K562 (cell line): ENCODE data around the gene PIK3CD. TPM values are rescaled to one million over a fixed set of nuclear protein-coding genes. Genes with fewer than 3 reads are reported as not detected.

Source experiments
- CBX3 ChIP-seq, 2 experiments: IDR thresholded peaks; 1 replicate in 1 of 2; 2 replicates in 1 of 2; pipeline ENCODE4 v1.6.1; 2012; ENCODE audit warnings: inconsistent platforms in 2 of 2, low read length in 2 of 2, borderline replicate concordance in 1 of 2, control low read depth in 1 of 2
- CXXC5 ChIP-seq: fragments of 250-450 bp; sonication (Bioruptor Pico); IDR thresholded peaks from 2 replicates; pipeline ENCODE4 v1.8.0; 2022; ENCODE audit warnings: inconsistent platforms, mild to moderate bottlenecking, moderate library complexity
- E2F4 ChIP-seq: sonication (generic); formaldehyde crosslinking; IDR thresholded peaks from 2 replicates; pipeline ENCODE4 v1.8.0; 2022; ENCODE audit warnings: mild to moderate bottlenecking, low read depth, missing genetic modification reagents
- ELK3 ChIP-seq: fragments of 450-650 bp; formaldehyde crosslinking; IDR thresholded peaks from 2 replicates; pipeline ENCODE4 v1.4.0; 2020; ENCODE audit warnings: mild to moderate bottlenecking
- ETV1 ChIP-seq: fragments of 450-650 bp; conservative IDR thresholded peaks from 2 replicates; pipeline ENCODE4 v1.6.1; 2016; ENCODE audit warnings: missing genetic modification characterization, control low read depth, low read depth, missing compliant biosample characterization
- FOXJ3 ChIP-seq: sonication (generic); formaldehyde crosslinking; IDR thresholded peaks from 2 replicates; pipeline ENCODE4 v1.4.0; 2020; ENCODE audit warnings: mild to moderate bottlenecking, missing genetic modification reagents
- GMEB1 ChIP-seq: fragments of 250-450 bp; sonication (Bioruptor Pico); IDR thresholded peaks from 2 replicates; pipeline ENCODE4 v1.4.0; 2020; ENCODE audit warnings: mild to moderate bottlenecking
- HDAC1 ChIP-seq, 2 experiments: fragments of 450-650 bp; IDR thresholded peaks; 2 replicates each; pipeline ENCODE4 v1.6.1; 2016 to 2017; ENCODE audit warnings: inconsistent platforms in 1 of 2, mild to moderate bottlenecking in 1 of 2, moderate library complexity in 1 of 2
- ILF3 ChIP-seq: fragments of 450-650 bp; IDR thresholded peaks from 2 replicates; pipeline ENCODE4 v1.6.1; 2018; ENCODE audit warnings: antibody characterized with exemption, mild to moderate bottlenecking, moderate library complexity, borderline replicate concordance
- MAZ ChIP-seq, 2 experiments: fragments of 450-650 bp in 1 of 2; sonication (generic) in 1 of 2; formaldehyde crosslinking; IDR thresholded peaks in 1 of 2; conservative IDR thresholded peaks in 1 of 2; 2 replicates each; pipeline versions ENCODE4 v1.4.0 to v1.5.0; 2020; ENCODE audit warnings: mild to moderate bottlenecking in 1 of 2, missing genetic modification reagents in 1 of 2
- MXI1 ChIP-seq: IDR thresholded peaks from 2 replicates; pipeline ENCODE4 v1.6.1; 2011; ENCODE audit warnings: low read depth, mild to moderate bottlenecking, improper control_type of control experiment, low read length
- MYC ChIP-seq, 2 experiments: fragments of 250-450 bp in 1 of 2; sonication (Bioruptor Pico) in 1 of 2; IDR thresholded peaks; 2 replicates each; pipeline versions ENCODE4 v1.5.1 to v1.6.1; 2012 to 2021; ENCODE audit warnings: low read depth in 2 of 2, borderline replicate concordance in 1 of 2, improper control_type of control experiment in 1 of 2, low read length in 1 of 2, mild to moderate bottlenecking in 1 of 2, moderate library complexity in 1 of 2
- PKNOX1 ChIP-seq: fragments of 450-650 bp; IDR thresholded peaks from 2 replicates; pipeline ENCODE4 v1.6.1; 2016
- SMARCA5 ChIP-seq: fragments of 450-650 bp; IDR thresholded peaks from 2 replicates; pipeline ENCODE4 v1.6.1; 2016
- SMARCE1 ChIP-seq: fragments of 450-650 bp; IDR thresholded peaks from 2 replicates; pipeline ENCODE4 v1.7.1; 2016; ENCODE audit warnings: mild to moderate bottlenecking
- USF2 ChIP-seq: sonication (generic); formaldehyde crosslinking; IDR thresholded peaks from 2 replicates; pipeline ENCODE4 v1.5.0; 2020; ENCODE audit warnings: missing genetic modification reagents
- ZBTB43 ChIP-seq: sonication (generic); formaldehyde crosslinking; IDR thresholded peaks from 2 replicates; pipeline ENCODE4 v1.8.0; 2023; ENCODE audit warnings: mild to moderate bottlenecking, missing genetic modification reagents
- ZNF253 ChIP-seq: fragments of 250-450 bp; sonication (Bioruptor Pico); conservative IDR thresholded peaks from 2 replicates; pipeline ENCODE4 v1.6.1; 2021; ENCODE audit warnings: mild to moderate bottlenecking
- ZNF263 ChIP-seq: sonication (generic); formaldehyde crosslinking; IDR thresholded peaks from 2 replicates; pipeline ENCODE4 v1.8.0; 2022; ENCODE audit warnings: mild to moderate bottlenecking, missing genetic modification reagents, borderline replicate concordance
- polyA plus RNA-seq, 8 experiments: library from polyadenylated mRNA; depleted of rRNA in 4 of 8; stranded (reverse) in 5 of 8; unstranded in 3 of 8; fragments of >200 nt; fragmentation: Nextera tagmentation in 2 of 8; fragmentation: Illumina TruSeq in 1 of 8; extraction: Ambion mirVana in 2 of 8; extraction: Trizol in 1 of 8; gene quantifications; 2 replicates each; pipeline versions ENCODE4 v1.2.1 to v1.2.3, GENCODE V29; 2011 to 2014; ENCODE audit warnings: inconsistent platforms in 1 of 8, missing spikeins in 1 of 8
- total RNA-seq, 7 experiments: library from RNA; depleted of rRNA in 6 of 7; stranded (reverse); fragments of >200 nt in 6 of 7; fragmentation: Illumina TruSeq in 2 of 7; extraction: Trizol in 2 of 7; gene quantifications; 2 replicates each; pipeline versions ENCODE4 v1.2.1 to v1.2.3, GENCODE V29; 2011 to 2021; ENCODE audit warnings: low replicate concordance in 1 of 7

The PIK3CD gene
- total and polyA plus RNA-seq, 9 of the 15 experiments (the other 6 are each of a cell fraction or from before 2014, with no cell fraction given): 1.8 to 20.8 (median 7.2) TPM

GRCh38 chr1:9687120-9687873 is 35.8 kb downstream of the PIK3CD start (continued):
- TF ChIP-seq ZNF263: peak; percentile 73
- 0 out of 2 replicates have a peak, but pooled peaks have one; percentile 14 for TF ChIP-seq PKNOX1
- peak in 1 of 2 experiments; percentile 62; a peak in 1 of 3 replicates for TF ChIP-seq CBX3 (IDR thresholded peaks at IDR 0.05; ENCODE audit: borderline replicate concordance in 1 of 2, low read length in 2 of 2)
- TF ChIP-seq ZNF253 (CRISPR knock-in tag): no peak
- peak; percentile 36; the same call in 1 of the 2 replicates for TF ChIP-seq SMARCA5
- peak; percentile 70; the same call in 1 of the 2 replicates for TF ChIP-seq MXI1
- peak; percentile 95 for TF ChIP-seq ETV1 (tag)
- TF ChIP-seq FOXJ3 (CRISPR knock-in tag): no peak
- no peak for TF ChIP-seq GMEB1
- TF ChIP-seq HDAC1 (IDR thresholded peaks at IDR 0.05): peak in 1 of 2 experiments; percentile 84; a peak in 2 of 4 replicates
- TF ChIP-seq MYC (IDR thresholded peaks at IDR 0.05; ENCODE audit: low read depth, low read length): peak; percentile 95
- TF ChIP-seq MYC (CRISPR knock-in tag; IDR thresholded peaks at IDR 0.05; ENCODE audit: borderline replicate concordance, low read depth): peak; percentile 86; the same call in 1 of the 2 replicates
- TF ChIP-seq E2F4: no peak
- 0 out of 2 replicates have a peak, but pooled peaks have one; percentile 37 for TF ChIP-seq ZBTB43
- peak; percentile 83; a peak in 3 of 4 replicates for TF ChIP-seq MAZ (CRISPR knock-in tag; conservative IDR thresholded peaks at IDR 0.05 in 1 of 2, IDR thresholded peaks at IDR 0.05 in 1 of 2)
- peak; percentile 31 for TF ChIP-seq USF2 (CRISPR knock-in tag)
- no peak for TF ChIP-seq ILF3
- peak; percentile 45; the same call in 1 of the 2 replicates for TF ChIP-seq CXXC5 (CRISPR knock-in tag)
- TF ChIP-seq SMARCE1: peak; percentile 76
- TF ChIP-seq ELK3 (CRISPR knock-in tag): no peak
